HEK293 (cell line): ENCODE data around the gene RDM1.

Source experiments
- CTCF ChIA-PET: fragments of 350-600 bp; formaldehyde crosslinking; extraction: SDS; loops from one replicate; lab custom pipeline; 2021; ENCODE audit warnings: antibody characterized with exemption; lab: Yijun Ruan, JAX
- POLR2A ChIA-PET: fragments of 300-600 bp; formaldehyde crosslinking; extraction: SDS; loops from one replicate; lab custom pipeline; 2020; ENCODE audit warnings: antibody characterized with exemption, inconsistent platforms; lab: Yijun Ruan, JAX
- H3K27ac ChIP-seq: fragments of 200-500 bp; sonication (Bioruptor generic); 2 replicates; pipeline ENCODE4 v1.5.1; 2014; ENCODE audit warnings: low read depth, low read length, control low read depth, inconsistent platforms; ENCODE audit errors: extremely low read depth
- H3K36me3 ChIP-seq, 2 experiments: fragments of 200-500 bp in 1 of 2; sonication (Bioruptor generic) in 1 of 2; 1 replicate in 1 of 2; 2 replicates in 1 of 2; pipeline ENCODE4 v1.5.1; 2014 to 2017; ENCODE audit warnings: inconsistent platforms in 2 of 2, low read length in 2 of 2; ENCODE audit not compliant: control insufficient read depth in 2 of 2, insufficient read depth in 1 of 2
- H3K4me1 ChIP-seq: fragments of 200-500 bp; sonication (Bioruptor generic); 2 replicates; pipeline ENCODE4 v1.5.1; 2014; ENCODE audit warnings: mild to moderate bottlenecking, low read length, inconsistent platforms; ENCODE audit not compliant: control insufficient read depth, insufficient read depth
- H3K4me3 ChIP-seq: 2 replicates; pipeline ENCODE4 v1.5.1; 2011; ENCODE audit warnings: low read depth, mild to moderate bottlenecking, control low read depth, low read length, moderate library complexity
- H3K9me3 ChIP-seq: fragments of 200-500 bp; sonication (Bioruptor generic); 2 replicates; pipeline ENCODE4 v1.5.1; 2014; ENCODE audit warnings: low read depth, low read length, inconsistent platforms; ENCODE audit not compliant: control insufficient read depth, insufficient read depth
- BCL11A ChIP-seq: fragments of 450-650 bp; formaldehyde crosslinking; IDR thresholded peaks from 2 replicates; pipeline ENCODE4 v1.5.1; 2016; ENCODE audit warnings: low read depth, missing biosample characterization, missing genetic modification characterization
- ELK4 ChIP-seq: IDR thresholded peaks from 2 replicates; pipeline ENCODE4 v1.6.1; 2011; ENCODE audit warnings: mild to moderate bottlenecking, low read depth, low read length, borderline replicate concordance
- HOXA7 ChIP-seq: sonication (generic); formaldehyde crosslinking; IDR thresholded peaks from 2 replicates; pipeline ENCODE4 v1.8.1; 2022; ENCODE audit warnings: missing genetic modification reagents, borderline replicate concordance
- HOXC10 ChIP-seq: sonication (generic); formaldehyde crosslinking; IDR thresholded peaks from 2 replicates; pipeline ENCODE4 v1.8.1; 2023; ENCODE audit warnings: mild to moderate bottlenecking, missing genetic modification reagents
- IKZF3 ChIP-seq: fragments of 450-650 bp; IDR thresholded peaks from 2 replicates; pipeline ENCODE4 v1.5.0; 2018; ENCODE audit warnings: missing biosample characterization, mild to moderate bottlenecking, missing genetic modification characterization, moderate library complexity
- KLF9 ChIP-seq: fragments of 450-650 bp; formaldehyde crosslinking; IDR thresholded peaks from 2 replicates; pipeline ENCODE4 v1.5.1; 2016; ENCODE audit warnings: missing biosample characterization, missing genetic modification characterization, low read depth
- PATZ1 ChIP-seq: fragments of 450-650 bp; formaldehyde crosslinking; IDR thresholded peaks from 2 replicates; pipeline ENCODE4 v1.5.1; 2016; ENCODE audit warnings: missing biosample characterization, missing genetic modification characterization
- PRDM10 ChIP-seq: fragments of 450-650 bp; formaldehyde crosslinking; IDR thresholded peaks from 2 replicates; pipeline ENCODE4 v1.5.1; 2016; ENCODE audit warnings: missing biosample characterization, missing genetic modification characterization
- REPIN1 ChIP-seq: fragments of 450-650 bp; formaldehyde crosslinking; IDR thresholded peaks from 2 replicates; pipeline ENCODE4 v1.5.1; 2017; ENCODE audit warnings: missing biosample characterization, missing genetic modification characterization, low read depth
- WT1 ChIP-seq: fragments of 450-650 bp; formaldehyde crosslinking; IDR thresholded peaks from 2 replicates; pipeline ENCODE4 v1.5.1; 2016; ENCODE audit warnings: missing biosample characterization, missing genetic modification characterization
- YY1 ChIP-seq: fragments of 450-650 bp; formaldehyde crosslinking; IDR thresholded peaks from 2 replicates; pipeline ENCODE4 v1.5.1; 2018; ENCODE audit warnings: missing biosample characterization, missing genetic modification characterization
- ZNF133 ChIP-seq: fragments of 450-650 bp; formaldehyde crosslinking; IDR thresholded peaks from 2 replicates; pipeline ENCODE4 v1.5.1; 2016; ENCODE audit warnings: missing biosample characterization, missing genetic modification characterization
- ZNF16 ChIP-seq: fragments of 450-650 bp; formaldehyde crosslinking; IDR thresholded peaks from 2 replicates; pipeline ENCODE4 v1.5.1; 2016; ENCODE audit warnings: low read depth, missing biosample characterization, missing genetic modification characterization
- ZNF184 ChIP-seq: fragments of 450-650 bp; IDR thresholded peaks from 2 replicates; pipeline ENCODE4 v1.5.1; 2018; ENCODE audit warnings: missing biosample characterization, mild to moderate bottlenecking, missing genetic modification characterization
- ZNF2 ChIP-seq: fragments of 450-650 bp; formaldehyde crosslinking; IDR thresholded peaks from 2 replicates; pipeline ENCODE4 v1.5.1; 2016; ENCODE audit warnings: missing biosample characterization, missing genetic modification characterization
- ZNF214 ChIP-seq: fragments of 450-650 bp; formaldehyde crosslinking; IDR thresholded peaks from 2 replicates; pipeline ENCODE4 v1.5.1; 2017; ENCODE audit warnings: missing biosample characterization, mild to moderate bottlenecking, missing genetic modification characterization, borderline replicate concordance
- ZNF223 ChIP-seq: fragments of 450-650 bp; formaldehyde crosslinking; IDR thresholded peaks from 2 replicates; pipeline ENCODE4 v1.5.1; 2016; ENCODE audit warnings: missing biosample characterization, missing genetic modification characterization
- ZNF23 ChIP-seq: fragments of 450-650 bp; formaldehyde crosslinking; IDR thresholded peaks from 2 replicates; pipeline ENCODE4 v1.5.1; 2016; ENCODE audit warnings: missing biosample characterization, missing genetic modification characterization, borderline replicate concordance
- ZNF24 ChIP-seq: fragments of 450-650 bp; formaldehyde crosslinking; IDR thresholded peaks from 2 replicates; pipeline ENCODE4 v1.5.1; 2016; ENCODE audit warnings: missing biosample characterization, missing genetic modification characterization
- ZNF266 ChIP-seq: fragments of 450-650 bp; formaldehyde crosslinking; IDR thresholded peaks from 2 replicates; pipeline ENCODE4 v1.5.1; 2016; ENCODE audit warnings: missing biosample characterization, missing genetic modification characterization, low read depth
- ZNF274 ChIP-seq, 2 experiments: fragments of 200-500 bp in 1 of 2; fragments of 450-650 bp in 1 of 2; sonication (Bioruptor generic) in 1 of 2; formaldehyde crosslinking in 1 of 2; IDR thresholded peaks; 2 replicates each; pipeline versions ENCODE4 v1.5.1 to v1.6.1; 2014 to 2016; ENCODE audit warnings: borderline replicate concordance in 1 of 2, inconsistent platforms in 1 of 2, low read length in 1 of 2, missing biosample characterization in 1 of 2, missing genetic modification characterization in 1 of 2
- ZNF292 ChIP-seq: fragments of 450-650 bp; formaldehyde crosslinking; IDR thresholded peaks from 2 replicates; pipeline ENCODE4 v1.5.1; 2016; ENCODE audit warnings: low read depth, missing biosample characterization, missing genetic modification characterization, borderline replicate concordance
- ZNF37A ChIP-seq: fragments of 450-650 bp; IDR thresholded peaks from 2 replicates; pipeline ENCODE4 v1.5.1; 2018; ENCODE audit warnings: missing biosample characterization, missing genetic modification characterization
- ZNF48 ChIP-seq: fragments of 450-650 bp; formaldehyde crosslinking; IDR thresholded peaks from 2 replicates; pipeline ENCODE4 v1.5.1; 2016; ENCODE audit warnings: missing biosample characterization, missing genetic modification characterization
- ZNF510 ChIP-seq: fragments of 450-650 bp; formaldehyde crosslinking; IDR thresholded peaks from 2 replicates; pipeline ENCODE4 v1.5.1; 2018; ENCODE audit warnings: mild to moderate bottlenecking, missing genetic modification characterization, missing biosample characterization; ENCODE audit not compliant: insufficient replicate concordance
- ZNF530 ChIP-seq: fragments of 450-650 bp; formaldehyde crosslinking; IDR thresholded peaks from 2 replicates; pipeline ENCODE4 v1.5.1; 2016; ENCODE audit warnings: low read depth, missing biosample characterization, missing genetic modification characterization
- ZNF747 ChIP-seq: fragments of 450-650 bp; formaldehyde crosslinking; IDR thresholded peaks from 2 replicates; pipeline ENCODE4 v1.5.1; 2016; ENCODE audit warnings: missing biosample characterization, missing genetic modification characterization
- ZNF791 ChIP-seq: fragments of 450-650 bp; formaldehyde crosslinking; IDR thresholded peaks from 2 replicates; pipeline ENCODE4 v1.5.1; 2016; ENCODE audit warnings: missing biosample characterization, missing genetic modification characterization
- ZSCAN5A ChIP-seq: fragments of 450-650 bp; formaldehyde crosslinking; IDR thresholded peaks from 2 replicates; pipeline ENCODE4 v1.5.1; 2016; ENCODE audit warnings: missing biosample characterization, missing genetic modification characterization

RDM1 gene

GRCh38 chr17:35913609-35914008 lies 17.0 kb downstream of the RDM1 start:
- no peak for TF ChIP-seq ZNF791 (tag by site-specific recombination)
- no peak for TF ChIP-seq IKZF3 (tag by site-specific recombination)
- TF ChIP-seq ZNF274 (IDR thresholded peaks at IDR 0.05; ENCODE audit: low read length) = no peak
- TF ChIP-seq ZNF274 (tag by site-specific recombination; IDR thresholded peaks at IDR 0.05; ENCODE audit: borderline replicate concordance) = no peak
- TF ChIP-seq YY1 (tag by site-specific recombination) = no peak
- TF ChIP-seq ELK4 = no peak
- no peak for TF ChIP-seq ZNF530 (tag by site-specific recombination)
- TF ChIP-seq ZNF48 (tag by site-specific recombination) = no peak
- no peak for TF ChIP-seq ZSCAN5A (tag by site-specific recombination)
- no peak for TF ChIP-seq ZNF292 (tag by site-specific recombination)
- TF ChIP-seq PATZ1 (tag by site-specific recombination) = no peak
- no peak for TF ChIP-seq BCL11A
- ChIA-PET POLR2A (interaction anchor here (1.5 kb wide), 1 partner anchor 10 kb away, joined by 5 read pairs; no protein-coding TSS in a partner anchor), CTCF (no interaction called here)
- no peak overlapping the region for H3K4me3 ChIP-seq
- no peaks in the 10 kb centered on the region for H3K9me3 ChIP-seq
- no peak overlapping the region for H3K27ac ChIP-seq
- peaks cover 0 to 19% of the 10 kb centered on the region in 2 experiments; a peak in 1 of 3 replicates for H3K36me3 ChIP-seq
- H3K4me1 ChIP-seq = no peaks in the 10 kb centered on the region

GRCh38 chr17:35912942-35913341 lies 17.6 kb downstream of the RDM1 start:
- H3K4me3 ChIP-seq = no peak overlapping the region
- H3K4me1 ChIP-seq = no peaks in the 10 kb centered on the region
- no peaks in the 10 kb centered on the region for H3K9me3 ChIP-seq
- POLR2A ChIA-PET = interaction anchor here (1.5 kb wide), 1 partner anchor 11 kb away, joined by 5 read pairs; no protein-coding TSS in a partner anchor
- CTCF ChIA-PET = no interaction called here
- H3K36me3 ChIP-seq = peaks cover 0 to 12% of the 10 kb centered on the region in 2 experiments; a peak in 1 of 3 replicates
- no peak for TF ChIP-seq IKZF3 (tag by site-specific recombination)
- TF ChIP-seq ZNF16 (tag by site-specific recombination) = no peak
- TF ChIP-seq ZNF24 (tag by site-specific recombination) = no peak
- no peak for TF ChIP-seq ZNF23 (tag by site-specific recombination)
- TF ChIP-seq REPIN1 (tag by site-specific recombination) = no peak
- TF ChIP-seq ZNF214 (tag by site-specific recombination) = no peak
- no peak for TF ChIP-seq ZNF510 (tag by site-specific recombination)
- no peak for TF ChIP-seq KLF9 (tag by site-specific recombination)
- TF ChIP-seq ZNF747 (tag by site-specific recombination) = no peak
- TF ChIP-seq HOXA7 (CRISPR knock-in tag) = no peak
- no peak for TF ChIP-seq ZNF223
- TF ChIP-seq PRDM10 = no peak
- TF ChIP-seq ZNF266 = no peak
- TF ChIP-seq ZNF184 (tag by site-specific recombination) = no peak
- TF ChIP-seq HOXC10 (CRISPR knock-in tag) = no peak
- TF ChIP-seq ZNF133 (tag by site-specific recombination) = no peak
- no peak for TF ChIP-seq ZNF2 (tag by site-specific recombination)
- no peak for TF ChIP-seq WT1
- TF ChIP-seq ZNF37A = no peak
- no peak overlapping the region for H3K27ac ChIP-seq
